ENCODE data around the gene ZNF85.
A peak's percentile ranks its signal among the peaks of the same experiment; 100 is the strongest.
"Not testable (repeated sequence)": the region's sequence is repeated elsewhere in the genome, so short reads cannot be mapped to it uniquely, and the experiment has no call there.

ZNF85 gene

GRCh38 chr19:20923077-20923871 is at the start of gene ZNF85:
Gene ZNF85, plus strand, starts transcription at chr19:20923251. Its CDS starts 150 bp downstream, at chr19:20923401.
- DNase-seq: peak; percentile 98

DNA sequence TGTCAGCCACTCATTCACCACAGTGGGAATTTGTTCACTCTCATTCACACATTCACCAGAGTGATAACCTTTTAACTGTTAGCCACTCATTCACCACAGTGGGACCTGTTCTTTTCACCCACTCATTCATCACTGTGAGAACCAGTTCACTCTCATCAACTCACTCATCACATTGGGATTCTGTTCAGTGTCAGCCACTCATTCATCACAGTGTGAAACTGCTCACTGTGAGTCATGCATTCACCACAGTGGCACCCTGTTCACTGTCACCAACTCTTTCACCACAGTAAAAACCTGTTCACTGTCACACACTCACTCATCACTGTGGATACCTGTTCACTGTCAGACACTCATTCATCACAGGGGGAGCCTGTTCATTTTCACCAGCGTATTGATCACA is 43.5 kb upstream of the ZNF85 start:
- no peak for DNase-seq

DNA sequence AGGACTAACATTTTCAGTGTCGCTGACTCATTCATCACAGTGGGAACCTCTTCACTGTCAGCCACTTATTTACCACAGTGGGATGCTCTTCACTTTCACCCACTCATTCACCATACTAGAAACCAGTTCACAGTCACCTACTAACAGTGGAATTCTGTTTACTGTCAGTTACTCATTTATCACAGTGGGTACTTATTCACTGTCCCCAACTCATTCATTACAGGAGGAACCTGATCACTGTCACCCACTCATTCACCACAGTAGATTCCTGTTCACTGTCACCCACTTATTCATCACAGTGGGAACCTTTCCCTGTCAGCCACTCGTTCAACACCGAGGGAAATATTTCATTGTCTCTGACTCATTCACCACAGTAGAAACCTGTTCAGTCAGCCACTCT is 10.1 kb upstream of the ZNF85 start:
- no peak for DNase-seq

GRCh38 chr19:20925481-20925880 is 2.4 kb downstream of the ZNF85 start:
- DNase-seq: no peak

DNA sequence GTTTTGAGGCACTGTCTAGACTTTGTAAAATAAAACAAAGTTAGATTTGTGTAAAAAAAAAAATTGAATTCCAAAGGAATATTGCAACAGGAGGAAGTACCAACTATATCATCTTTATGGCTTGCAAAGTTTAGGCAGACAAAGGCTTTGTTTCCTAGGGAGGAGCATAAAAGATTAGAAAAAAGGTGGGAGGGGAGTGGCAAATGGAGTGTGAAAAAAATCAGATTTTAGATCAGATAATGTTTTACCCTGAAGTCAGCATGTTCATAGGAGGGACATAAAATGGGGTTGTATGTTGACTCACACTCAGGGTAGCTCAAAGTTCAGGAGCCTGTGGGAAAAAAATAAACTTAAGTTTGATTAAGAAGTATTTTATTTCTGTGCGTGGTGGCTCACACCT is 3.7 kb downstream of the ZNF85 start:
- no peak for DNase-seq

GRCh38 chr19:20928371-20928770 is 5.3 kb downstream of the ZNF85 start:
- no peak for DNase-seq

DNA sequence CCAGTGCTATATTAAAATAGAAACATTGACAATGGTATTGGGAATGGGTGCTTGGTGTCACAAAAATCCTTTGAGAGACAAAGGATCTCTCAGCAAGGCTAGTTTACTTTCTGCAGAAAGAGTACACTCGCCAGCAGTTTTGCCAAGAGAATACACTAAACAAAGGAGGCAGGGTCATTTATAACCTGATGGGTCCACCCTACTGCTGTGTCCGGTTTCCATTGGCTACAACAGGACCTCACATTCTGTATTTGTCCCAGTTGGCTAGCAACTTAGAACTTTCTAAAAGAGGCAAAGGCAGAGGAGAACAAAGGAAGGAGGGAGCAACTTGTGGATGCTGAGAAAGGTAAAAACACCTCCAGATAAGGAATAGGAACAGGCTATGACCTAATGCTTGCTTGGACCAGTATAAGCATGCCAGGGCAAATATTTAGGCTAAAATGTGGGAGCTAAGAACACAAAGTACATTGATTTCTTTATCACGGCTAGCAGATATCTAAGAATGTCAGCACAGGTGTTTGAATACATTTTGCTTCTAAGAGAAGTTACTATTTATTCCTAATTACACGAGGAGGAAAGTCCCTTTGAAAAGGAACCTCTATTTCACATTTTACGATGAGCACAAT is 13.4 kb downstream of the ZNF85 start:
- DNase-seq: not testable (repeated sequence)

- not testable (repeated sequence) for DNase-seq
Observed at GRCh38 chr19:20952561-20953095, 29.6 kb downstream of the ZNF85 start.

- DNase-seq: no peak
Observed at GRCh38 chr19:20964798-20965197, 41.7 kb downstream of the ZNF85 start.

DNA sequence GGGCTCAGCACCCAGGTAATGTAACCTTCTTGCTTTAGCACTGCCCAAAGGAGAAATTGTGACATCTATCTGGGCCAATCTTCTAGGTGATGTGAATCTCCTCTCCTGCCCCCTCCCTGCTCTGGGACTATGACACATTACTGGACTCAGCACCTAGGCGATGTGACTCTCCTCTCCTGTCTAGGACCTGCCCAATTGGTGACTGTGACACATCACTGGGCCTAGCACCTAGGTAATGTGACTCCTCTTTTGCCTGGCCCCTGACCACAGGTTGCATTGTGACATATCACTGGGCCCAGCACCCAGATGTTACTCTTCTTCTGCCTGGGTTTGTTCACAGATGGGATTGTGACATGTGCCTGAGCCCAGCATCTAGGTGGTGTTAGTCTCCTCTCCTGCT is 45.0 kb downstream of the ZNF85 start:
- DNase-seq: no peak

GRCh38 chr19:20969498-20969897 is 46.4 kb downstream of the ZNF85 start:
- DNase-seq: no peak

DNA sequence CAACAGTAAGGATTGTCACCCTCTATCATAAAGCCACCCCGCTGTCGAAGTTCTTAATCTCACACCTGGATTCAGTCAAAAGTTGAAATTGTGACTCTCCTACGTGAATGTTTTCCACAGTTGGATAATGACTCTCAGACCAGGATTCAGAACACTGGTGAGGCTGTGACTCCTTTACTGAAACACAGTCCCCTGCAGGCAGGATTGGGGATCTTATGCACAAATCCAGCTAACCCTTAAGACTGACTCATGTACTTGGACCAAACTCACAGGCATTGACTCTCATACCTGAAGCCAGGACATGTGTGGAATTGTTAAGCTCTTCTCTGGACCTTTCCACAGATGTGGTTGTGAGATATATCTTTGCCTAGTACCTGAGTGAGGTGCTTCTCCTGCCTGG is 46.8 kb downstream of the ZNF85 start:
- DNase-seq: no peak

DNA sequence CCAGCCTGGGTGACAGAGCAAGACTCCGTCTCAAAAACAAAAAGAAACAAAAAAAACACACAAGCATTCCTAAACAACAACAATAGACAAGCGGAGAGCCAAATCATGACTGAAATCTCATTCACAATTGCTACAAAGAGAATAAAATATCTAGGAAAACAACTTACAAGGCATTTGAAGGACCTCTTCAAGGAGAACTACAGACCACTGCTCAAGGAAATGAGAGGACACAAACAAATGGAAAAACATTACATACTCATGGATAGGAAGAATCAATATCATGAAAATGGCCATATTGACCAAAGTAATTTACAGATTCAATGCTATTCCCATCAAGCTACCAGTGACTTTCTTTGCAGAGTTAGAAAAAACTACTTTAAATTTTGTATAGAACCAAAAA is 69.7 kb downstream of the ZNF85 start:
- DNase-seq: not testable (repeated sequence)

GRCh38 chr19:20999731-21000352 is 76.8 kb downstream of the ZNF85 start:
- peak; percentile 92 for DNase-seq
